ENCODE data around the gene CLEC17A.

Gene CLEC17A

GRCh38 chr19:14654786-14655560 lies 72.1 kb downstream of the CLEC17A start:
- DNase-seq (ENCODE audit: low read depth): no peak

- DNase-seq (ENCODE audit: low read depth): no peak
These were observed 72.8 kb downstream of the CLEC17A start for GRCh38 chr19:14655726-14656125.

- DNase-seq (ENCODE audit: low read depth): no peak
These were observed 77.1 kb downstream of the CLEC17A start for GRCh38 chr19:14659874-14660489.

- DNase-seq (ENCODE audit: low read depth): no peak
These were observed 78.6 kb downstream of the CLEC17A start for GRCh38 chr19:14661372-14661924.
